ENCODE measurements around the gene CEP43.

GRCh38 chr6:167031082-167031709 is 32.0 kb downstream of the CEP43 start:
- no peak for TF ChIP-seq CTCF (IDR thresholded peaks at IDR 0.05; ENCODE audit: low read depth, low read length, poor library complexity, severe bottlenecking)
- TF ChIP-seq EZH2phosphoT487 (IDR thresholded peaks at IDR 0.05; ENCODE audit: borderline replicate concordance, low read length) = no peak
